NCI-H1105 (cell line): ENCODE measurements around the gene LRRC2.
"Not testable (repeated sequence)": the region's sequence is repeated elsewhere in the genome, so short reads cannot be mapped to it uniquely, and the experiment has no call there.

Experiments
- DNase-seq: peaks from one replicate; lab custom pipeline; 2025; lab: John Stamatoyannopoulos, UW

The LRRC2 gene

DNA sequence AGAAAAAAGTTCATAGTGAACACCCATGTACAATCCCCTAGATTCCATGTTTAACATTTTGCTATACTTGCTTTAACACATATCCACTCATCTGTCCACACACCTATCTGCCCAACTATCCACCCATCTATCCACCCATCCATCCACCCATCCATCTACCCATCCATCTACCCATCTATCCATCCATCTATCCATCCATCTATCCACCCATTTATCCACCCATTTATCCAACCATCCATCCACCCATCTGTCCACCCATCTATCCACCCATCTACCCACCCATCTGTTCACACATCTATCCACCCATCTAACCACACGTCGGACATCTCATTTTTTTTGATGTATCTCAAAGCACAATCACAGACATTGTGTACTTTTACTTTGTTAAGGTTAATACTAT, 42.5 kb downstream of the LRRC2 start:
- DNase-seq = no peak

DNA sequence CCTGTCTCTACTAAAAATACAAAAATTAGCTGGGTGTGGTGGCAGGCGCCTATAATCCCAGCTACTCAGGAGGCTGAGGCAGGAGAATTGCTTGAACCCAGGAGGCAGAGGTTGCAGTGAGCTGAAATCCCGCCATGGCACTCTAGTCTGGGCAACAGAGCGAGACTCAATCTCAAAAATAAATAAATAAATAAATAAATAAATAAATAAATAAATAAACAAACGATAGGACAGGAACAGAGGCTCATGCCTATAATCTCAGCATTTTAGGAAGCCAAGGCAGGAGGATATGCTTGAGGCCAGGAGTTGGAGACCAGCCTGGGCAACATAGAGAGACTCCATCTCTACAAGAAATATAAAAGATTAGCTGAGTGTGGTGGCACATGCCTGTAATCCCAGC, 43.9 kb downstream of the LRRC2 start:
- DNase-seq = not testable (repeated sequence)

DNA sequence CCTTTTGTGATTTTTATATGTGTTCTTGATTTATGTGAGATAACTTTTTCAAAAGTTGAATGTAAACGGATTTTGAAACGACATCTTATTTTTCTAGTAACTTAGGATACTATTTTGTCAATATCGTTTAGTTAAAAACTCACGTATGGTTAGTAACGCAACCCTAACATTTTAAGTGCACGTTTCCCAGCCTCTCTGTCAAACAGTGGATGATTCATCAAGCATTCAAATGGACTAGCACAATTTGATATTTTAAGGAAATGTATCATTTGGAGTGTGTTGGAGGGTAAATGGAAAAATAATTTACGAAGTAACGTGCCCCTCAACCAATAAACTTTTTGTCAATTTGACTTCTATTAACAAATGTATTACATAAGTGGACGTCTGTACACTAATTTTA, 45.0 kb downstream of the LRRC2 start:
- no peak for DNase-seq

DNA sequence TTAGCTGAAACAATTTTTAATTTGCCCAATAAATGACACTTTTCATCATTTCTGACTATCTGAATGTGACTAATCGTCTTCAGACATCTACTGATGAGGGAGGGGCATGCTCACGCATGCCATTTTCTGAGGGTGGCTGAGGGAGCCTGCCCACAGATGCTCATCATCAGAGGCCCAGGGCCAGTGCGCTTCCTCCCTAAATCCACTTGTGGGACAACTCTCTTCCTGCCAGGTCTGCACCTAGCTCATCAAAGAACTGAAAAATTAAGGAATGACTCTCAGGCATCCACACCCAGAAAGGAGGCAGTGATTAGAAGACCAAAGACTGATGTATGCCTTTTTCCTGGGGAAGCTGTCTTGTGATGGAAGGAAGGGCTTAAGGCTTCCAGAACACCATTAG, 45.6 kb downstream of the LRRC2 start:
- no peak for DNase-seq

DNA sequence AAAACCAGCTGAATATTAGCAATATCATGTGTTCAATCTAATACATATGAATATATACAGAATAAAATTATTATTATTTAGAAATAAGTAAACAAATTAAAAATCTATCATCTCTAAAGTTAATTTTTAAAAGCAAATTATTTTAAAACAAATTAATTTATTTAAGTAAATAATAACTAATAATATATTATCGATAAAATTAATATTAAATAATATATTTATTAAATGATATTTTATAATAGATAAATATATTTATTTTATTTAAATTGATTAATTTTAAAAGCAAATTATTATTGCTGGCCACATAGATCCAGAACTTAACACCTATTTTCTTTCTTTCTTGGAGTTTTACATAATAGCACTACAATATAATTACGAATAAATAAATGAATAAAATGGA, 46.1 kb downstream of the LRRC2 start:
- DNase-seq = no peak

DNA sequence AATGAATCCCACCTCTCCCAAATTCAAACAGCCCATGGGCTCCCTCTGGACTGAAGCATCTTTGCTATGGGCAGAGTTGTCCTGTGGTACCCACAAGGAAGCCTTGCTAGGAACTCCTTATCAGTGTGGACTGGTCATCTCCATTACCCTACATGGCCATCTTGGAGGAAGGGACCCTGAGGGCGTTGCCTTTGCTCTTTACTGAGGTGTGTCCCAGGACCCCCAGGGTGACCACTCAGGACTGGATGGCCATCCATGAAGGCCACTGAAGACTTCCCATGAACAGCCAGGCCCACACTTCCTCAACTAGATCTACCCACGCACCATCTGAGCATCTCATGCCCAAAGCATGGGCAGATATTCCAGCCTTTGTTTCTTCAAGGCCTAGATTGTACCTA, 48.3 kb downstream of the LRRC2 start:
- DNase-seq = no peak

DNA sequence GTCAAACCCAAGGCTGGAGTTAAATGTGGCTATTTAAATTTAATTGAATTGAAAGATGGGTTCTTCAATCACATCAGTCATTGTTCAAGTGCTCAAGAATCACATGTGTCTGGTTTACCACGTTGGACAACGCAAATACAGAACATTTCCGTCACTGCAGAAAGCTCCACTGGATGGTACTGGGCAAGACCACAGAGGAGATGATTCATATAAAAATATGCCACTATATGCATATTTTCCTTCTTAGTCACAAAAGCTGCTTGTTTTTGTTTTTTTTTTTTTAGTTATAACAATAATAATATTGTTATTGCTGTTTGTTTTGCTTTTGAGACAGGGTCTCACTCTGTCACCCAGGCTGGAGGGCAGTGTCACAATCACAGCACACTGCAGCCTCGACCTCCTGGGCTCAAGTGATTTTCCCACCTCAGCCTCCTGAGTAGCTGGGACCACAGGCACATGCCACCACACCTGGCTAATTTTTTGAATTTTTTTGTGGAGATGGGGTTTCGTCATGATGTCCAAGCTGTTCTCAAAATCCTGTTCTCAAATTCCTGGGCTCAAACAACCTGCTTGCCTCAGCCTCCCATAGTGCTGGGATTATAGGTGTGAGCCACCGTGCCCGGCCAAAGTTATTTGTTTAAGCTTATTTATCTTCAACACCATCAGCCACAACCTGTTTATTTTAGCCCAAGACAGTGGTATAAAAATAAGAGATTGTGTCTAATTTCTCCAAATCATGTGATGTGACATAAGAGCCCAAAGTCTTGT, 48.9 kb downstream of the LRRC2 start:
- DNase-seq = no peak

DNA sequence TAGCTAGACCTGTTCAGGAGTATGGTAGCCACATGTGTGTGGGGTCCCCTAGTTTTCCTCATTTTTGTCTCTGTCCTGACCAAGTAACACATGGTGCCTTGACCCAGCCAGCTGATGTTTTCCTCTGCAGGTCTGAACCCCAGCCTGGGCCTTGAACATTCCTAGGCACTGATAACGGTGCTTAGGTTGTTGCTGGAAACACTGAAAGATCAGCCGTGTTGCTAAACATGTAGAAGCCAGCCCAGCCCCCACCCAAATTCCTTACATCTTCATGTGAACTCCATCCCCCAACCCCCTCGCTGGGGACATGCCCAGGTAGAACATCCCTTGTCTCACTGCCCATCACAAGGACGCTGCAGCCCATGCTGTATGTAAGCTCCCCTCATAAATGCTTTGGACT, 49.6 kb downstream of the LRRC2 start:
- no peak for DNase-seq

DNA sequence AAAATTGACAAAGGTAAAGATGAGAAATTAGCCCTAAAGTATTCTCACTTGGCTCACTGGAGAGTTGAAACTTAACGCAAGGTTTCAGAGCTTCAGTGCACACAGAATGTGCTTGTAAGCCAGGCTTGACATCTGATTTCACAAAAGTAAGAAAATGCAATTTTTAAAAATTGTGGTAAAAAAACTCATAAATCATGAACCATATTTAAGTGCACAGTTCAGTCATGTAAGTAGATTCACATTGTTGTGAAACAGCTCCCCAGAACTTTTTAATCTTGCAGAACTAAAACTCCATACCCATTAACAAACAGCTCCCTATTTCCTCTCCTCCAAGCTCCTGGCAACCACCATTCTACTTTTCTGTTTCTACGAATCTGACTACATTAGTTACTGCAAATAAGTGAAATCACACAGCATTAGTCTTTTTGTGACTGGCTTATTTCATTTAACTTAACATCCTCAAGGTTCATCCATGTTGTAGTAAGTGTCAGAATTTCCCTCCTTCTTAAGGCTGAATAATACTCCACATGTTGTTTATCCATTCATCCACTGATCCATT, 53.8 kb downstream of the LRRC2 start:
- no peak for DNase-seq

DNA sequence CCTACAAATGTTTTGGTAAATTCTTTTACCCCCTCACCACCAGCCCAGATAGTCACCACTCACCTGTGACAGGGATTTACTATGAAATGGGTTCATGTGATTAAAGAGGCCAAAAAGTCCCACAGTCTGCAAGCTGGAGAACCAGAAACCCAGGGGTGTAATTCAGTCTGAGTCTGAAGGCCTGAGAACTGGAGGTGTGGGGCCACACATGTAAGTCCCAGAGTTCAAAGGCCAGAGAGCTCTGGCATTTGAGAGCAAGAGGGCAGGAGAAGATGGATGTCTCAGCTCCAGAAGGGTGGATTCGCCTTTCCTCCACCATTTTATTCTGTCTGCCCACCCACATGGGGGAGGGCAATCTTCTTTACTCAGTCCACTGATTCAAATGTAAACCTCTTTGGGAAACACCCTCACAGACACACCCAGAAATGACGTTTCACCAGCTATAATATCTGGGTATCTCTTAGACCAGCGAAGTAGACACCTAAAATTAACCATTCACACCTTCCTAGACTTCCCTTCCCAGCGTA, 56.4 kb downstream of the LRRC2 start:
- no peak for DNase-seq

DNA sequence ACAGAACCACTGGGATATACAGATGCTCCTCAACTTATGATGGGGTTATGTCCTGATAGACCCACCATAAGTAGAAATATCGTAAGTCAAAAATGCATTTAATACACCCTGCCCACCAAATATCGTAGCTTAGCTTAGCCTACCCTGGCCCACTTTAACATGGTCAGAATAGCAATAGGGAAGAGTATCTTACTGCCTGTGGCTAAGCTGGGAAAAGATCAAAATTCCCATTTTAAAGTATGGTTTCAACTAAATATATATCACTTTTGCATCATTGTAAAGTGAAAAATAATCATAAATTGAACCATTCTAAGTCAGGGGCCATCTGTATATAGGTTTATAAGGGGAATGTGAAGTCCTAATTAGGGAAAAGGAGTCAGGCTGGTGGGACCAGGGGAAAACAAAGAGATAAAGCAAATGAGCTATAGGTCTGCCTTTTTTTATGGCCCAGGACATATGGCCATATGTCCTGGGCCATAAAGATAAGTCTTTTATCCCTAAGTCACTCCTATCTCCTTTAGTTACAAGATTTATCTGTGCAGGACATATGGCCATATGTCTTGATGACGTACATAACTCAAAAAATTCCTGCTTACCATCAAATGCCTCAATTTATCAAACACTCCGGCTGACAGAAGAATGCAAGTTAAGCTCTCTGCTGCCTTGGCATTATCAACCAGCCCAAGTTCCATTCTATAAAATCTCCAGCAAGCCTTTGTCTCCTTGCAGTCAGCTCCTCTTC, 57.1 kb downstream of the LRRC2 start:
- DNase-seq = no peak

DNA sequence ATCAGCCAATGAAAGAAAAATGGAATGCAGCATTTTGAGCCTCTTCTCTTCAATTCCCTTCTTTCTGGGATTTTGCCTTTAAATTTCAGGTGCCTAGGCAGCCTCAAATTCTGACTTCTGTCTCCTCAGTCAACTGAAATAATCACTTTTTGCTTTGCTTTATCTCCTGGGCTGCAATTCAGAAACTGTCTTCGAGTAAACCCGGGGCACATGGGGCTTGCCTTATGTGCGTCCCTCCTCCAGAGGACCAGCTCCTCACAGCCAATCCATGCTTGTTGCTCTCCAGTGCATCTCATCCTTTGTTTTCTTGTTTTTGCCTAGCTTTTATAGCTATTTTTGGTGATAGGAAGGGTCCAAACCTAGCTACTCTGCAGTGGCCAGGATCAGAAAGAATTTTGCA, 59.6 kb downstream of the LRRC2 start:
- DNase-seq = no peak

DNA sequence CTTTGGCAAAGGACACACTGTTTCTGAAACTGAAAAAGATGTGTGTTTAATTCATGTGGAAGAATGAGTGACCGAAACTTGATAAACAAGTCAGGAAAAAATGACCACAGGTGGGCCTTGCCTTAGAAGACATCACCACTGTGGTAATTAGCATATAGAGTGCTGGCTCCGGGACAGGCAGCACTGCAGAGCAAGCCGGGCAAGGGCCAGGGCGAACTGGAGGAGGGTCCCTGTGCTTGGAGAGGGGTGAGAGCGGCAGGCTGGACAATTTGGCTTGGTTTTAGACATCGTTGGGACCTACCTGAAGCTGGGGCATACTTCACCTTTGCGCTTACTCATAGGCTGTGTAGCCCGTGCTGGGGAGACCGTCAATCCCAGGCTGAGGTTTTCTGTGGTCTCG, 60.1 kb downstream of the LRRC2 start:
- DNase-seq = no peak

DNA sequence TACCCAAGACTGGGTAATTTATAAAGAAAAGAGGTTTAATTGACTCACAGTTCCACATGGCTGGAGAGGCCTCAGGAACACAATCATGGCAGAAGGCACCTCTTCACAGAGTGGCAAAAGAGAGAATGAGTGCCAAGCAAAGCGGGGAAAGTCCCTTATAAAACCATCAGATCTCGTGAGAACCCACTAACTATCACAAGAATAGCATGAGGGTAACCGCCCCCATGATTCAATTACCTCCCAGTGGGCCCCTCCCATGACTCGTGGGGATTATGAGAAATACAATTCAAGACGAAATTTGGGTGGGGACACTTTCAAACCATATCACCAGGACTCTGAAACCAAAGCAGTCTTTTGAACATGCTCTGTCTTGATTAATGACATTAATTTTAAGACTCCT, 61.3 kb downstream of the LRRC2 start:
- DNase-seq = no peak

DNA sequence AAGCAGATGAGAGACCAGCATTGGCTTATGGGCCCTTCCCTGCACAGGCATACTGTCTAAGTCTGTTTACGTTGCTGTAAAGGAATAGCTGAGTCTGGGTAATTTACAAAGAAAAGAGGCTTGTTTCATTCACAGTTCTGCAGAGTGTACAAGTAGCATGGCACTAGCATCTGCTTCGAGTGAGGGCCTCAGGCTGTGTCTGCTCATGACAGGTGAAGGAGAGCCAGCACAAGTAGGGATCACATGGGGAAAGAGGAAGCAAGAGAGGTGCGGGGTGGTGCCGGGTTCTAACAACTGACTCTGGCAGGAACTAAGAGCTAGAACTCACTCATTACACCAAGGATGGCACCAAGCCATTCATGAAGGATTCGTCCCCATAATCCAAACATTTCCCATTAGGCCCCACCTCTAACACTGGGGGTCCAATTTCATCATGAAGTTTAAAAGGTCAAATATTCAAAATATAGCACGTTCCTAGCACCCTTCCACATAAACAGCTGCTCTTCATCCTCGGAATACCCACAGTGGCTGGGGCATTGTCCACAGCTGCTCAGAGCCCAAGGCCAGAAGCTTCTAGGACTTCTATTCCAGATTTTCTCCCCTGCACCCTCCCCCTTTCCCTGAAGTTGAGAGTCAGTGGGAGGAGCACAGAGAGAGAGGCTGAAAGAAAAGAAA, 62.8 kb downstream of the LRRC2 start:
- no peak for DNase-seq

DNA sequence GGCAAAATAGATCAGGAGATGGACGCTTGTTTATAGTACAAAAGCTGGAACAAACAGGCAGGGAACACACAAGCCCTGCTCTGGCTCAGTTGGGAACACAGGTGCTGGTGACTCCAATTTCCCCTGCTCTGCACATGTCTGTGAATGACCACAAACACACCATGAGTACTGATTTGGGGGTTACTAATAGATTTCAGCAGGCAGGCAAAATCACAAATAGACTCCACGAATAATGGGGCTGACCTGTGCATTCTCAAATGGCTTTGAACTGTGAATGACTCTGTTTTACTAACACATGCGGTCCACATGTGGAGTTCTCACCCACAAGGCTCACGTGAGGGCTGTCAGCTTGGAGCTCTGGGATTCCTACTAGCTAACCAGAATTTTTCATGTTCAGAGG, 64.4 kb downstream of the LRRC2 start:
- DNase-seq = no peak

DNA sequence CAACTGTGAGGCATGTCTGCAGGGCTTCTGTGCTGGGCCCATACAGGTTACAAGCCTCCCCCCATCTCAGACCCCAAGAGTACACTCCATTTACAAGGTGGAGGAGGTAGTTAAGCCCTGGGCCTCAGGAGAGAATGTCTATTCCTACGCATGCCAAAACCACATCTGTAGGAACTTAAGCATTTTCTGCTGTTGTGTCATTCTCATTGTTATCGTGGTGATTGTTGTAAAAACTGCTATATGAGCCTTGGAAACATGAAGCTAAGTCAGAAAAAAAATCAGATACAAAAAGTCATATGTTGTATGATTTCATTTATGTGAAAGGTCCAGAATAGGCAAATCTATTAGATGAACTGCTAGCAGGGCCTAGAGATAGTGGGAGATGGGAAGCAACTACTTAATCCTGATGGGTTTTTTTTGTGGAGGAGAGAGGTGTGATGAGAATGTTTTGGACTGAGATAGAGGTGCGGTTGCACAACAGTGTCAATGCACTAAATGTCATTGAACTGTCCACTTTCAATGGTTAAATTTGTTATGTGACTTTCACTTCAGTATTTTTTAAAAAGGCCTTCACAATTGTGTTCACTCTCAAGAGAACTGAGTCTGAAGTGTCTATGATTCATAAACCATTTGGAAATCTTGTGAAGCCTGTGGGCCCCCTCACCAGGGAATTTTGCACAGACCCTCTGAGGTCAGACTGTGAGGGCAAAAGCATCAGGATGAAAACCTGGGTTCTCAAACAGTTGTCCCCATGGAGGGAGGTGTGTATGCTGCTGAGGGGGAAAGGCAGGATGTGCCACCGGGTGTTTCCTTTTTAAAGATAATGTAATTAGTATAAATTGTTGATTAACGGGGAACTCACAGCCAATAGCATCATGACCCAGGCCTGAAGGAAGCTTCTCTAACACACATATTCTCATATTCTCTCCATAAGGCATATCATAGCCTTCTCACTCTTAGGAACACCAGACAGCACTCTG, 65.2 kb downstream of the LRRC2 start:
- DNase-seq = no peak

DNA sequence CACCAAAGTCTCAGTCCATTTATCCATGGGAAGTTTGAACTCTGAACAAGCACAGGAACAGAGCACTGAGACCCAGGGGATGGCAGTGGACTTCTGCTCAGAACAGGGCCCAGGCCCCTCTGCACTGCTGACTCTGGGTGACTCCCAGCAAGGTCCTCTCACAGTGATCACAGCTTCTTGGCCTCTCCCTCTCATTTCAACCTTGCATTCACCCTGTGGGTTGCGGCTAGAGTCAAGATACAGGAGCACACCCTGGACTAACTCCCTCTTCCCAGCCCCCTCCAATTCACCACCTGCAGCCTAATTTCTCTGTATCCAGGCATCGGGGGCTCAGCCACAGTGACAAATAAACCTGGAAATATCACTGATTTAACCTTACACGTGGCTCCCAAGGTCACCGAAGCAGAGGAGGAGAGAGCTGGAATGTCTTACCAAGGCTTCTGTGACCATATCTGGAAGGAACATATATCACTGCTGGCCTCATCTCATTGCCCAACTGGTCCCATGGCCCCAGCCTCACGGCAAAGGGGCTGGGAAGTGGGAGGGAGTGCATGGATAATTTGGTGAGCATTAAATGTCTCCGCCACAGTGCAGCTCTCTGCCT, 67.1 kb downstream of the LRRC2 start:
- no peak for DNase-seq

DNA sequence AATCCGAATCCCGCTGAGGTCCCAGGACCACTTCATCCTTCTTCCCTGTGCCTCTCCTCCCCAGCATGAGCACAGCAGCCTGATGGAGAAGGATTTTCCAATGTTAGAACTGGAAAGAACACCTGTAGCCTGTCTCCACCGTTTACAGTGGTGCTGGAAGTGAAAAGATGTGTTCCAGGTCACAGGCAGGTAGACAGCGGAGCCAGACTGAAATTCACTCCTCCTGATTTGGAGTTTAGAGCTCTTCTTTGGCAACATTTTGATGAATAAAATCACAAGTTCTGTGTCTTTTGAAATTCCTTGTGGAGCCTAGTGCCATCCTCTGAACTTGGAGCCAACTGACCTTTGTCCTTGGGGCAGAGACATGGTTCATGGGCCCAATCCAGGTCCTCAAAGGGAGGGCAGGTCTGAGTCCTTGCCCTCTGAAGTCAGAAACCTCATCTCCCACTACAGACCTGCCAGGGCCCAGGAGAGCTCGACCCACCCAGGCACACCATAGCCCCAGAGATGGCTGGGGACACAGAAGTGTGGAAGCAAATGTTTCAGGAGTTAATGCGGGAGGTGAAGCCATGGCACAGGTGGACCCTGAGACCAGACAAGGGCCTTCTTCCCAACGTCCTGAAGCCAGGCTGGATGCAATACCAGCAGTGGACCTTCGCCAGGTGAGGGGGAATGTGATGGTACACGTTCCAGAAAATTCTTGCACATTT, 68.4 kb downstream of the LRRC2 start, which contains the start of gene RTP3:
RTP3 (plus strand) TSS at position 421 of the 710 bp plus-strand sequence; CDS start at position 508, 87 bp downstream.
- DNase-seq = no peak
